Activated CD4-positive, alpha-beta T cell treated with anti-CD3 and anti-CD28 coated beads for 48 hours (primary cell): ENCODE data around the gene C10orf90.
A peak's percentile ranks its signal among the peaks of the same experiment; 100 is the strongest.
"Not testable (repeated sequence)": the region's sequence is repeated elsewhere in the genome, so short reads cannot be mapped to it uniquely, and the experiment has no call there.

Experiments
- DNase-seq: peaks from one replicate; pipeline ENCODE4 v3.0.0-alpha.2; 2020

The C10orf90 gene

GRCh38 chr10:126387041-126387921, 283.2 kb downstream of the C10orf90 start:
- peak; percentile 73 for DNase-seq

- DNase-seq: no peak
These were observed 286.1 kb downstream of the C10orf90 start for GRCh38 chr10:126384269-126384873.

- no peak for DNase-seq
These were observed 290.0 kb downstream of the C10orf90 start for GRCh38 chr10:126380352-126381076.

GRCh38 chr10:126379166-126379565, 291.3 kb downstream of the C10orf90 start:
- DNase-seq: not testable (repeated sequence)

- no peak for DNase-seq
These were observed 293.5 kb downstream of the C10orf90 start for GRCh38 chr10:126376956-126377355.

- DNase-seq: no peak
These were observed 294.5 kb downstream of the C10orf90 start for GRCh38 chr10:126375926-126376554.

GRCh38 chr10:126375299-126375698, 295.2 kb downstream of the C10orf90 start:
- DNase-seq: no peak
